GM18498 (cell line): ENCODE measurements around the gene ABHD15.

Experiments used
- ATAC-seq: cut with Tn5 transposase; IDR thresholded peaks from one replicate; pipeline ENCODE4 v1.9.1; 2021; ENCODE audit warnings: mild to moderate bottlenecking, moderate library complexity; ENCODE audit not compliant: unreplicated experiment

Gene ABHD15

GRCh38 chr17:29595107-29595942, 28.5 kb upstream of the ABHD15 start:
- ATAC-seq = no peak

- ATAC-seq = no peak
Measured at GRCh38 chr17:29594519-29595090, 27.8 kb upstream of the ABHD15 start.

GRCh38 chr17:29593591-29594518, 27.0 kb upstream of the ABHD15 start:
- ATAC-seq = no peak

GRCh38 chr17:29592850-29593551, 26.2 kb upstream of the ABHD15 start, which contains the start of gene ANKRD13B:
TSS of gene ANKRD13B (plus strand) at chr17:29593132. CDS start at chr17:29593622, 490 bp downstream.
- ATAC-seq = no peak

- no peak for ATAC-seq
Measured at GRCh38 chr17:29591737-29592608, 25.1 kb upstream of the ABHD15 start.

- ATAC-seq = no peak
Measured at GRCh38 chr17:29591146-29591736, 24.4 kb upstream of the ABHD15 start.

- ATAC-seq = no peak
Measured at GRCh38 chr17:29590411-29591145, 23.7 kb upstream of the ABHD15 start.

- ATAC-seq = peak; percentile 75
Measured at GRCh38 chr17:29589524-29590410, 22.9 kb upstream of the ABHD15 start, which contains the start of gene GIT1. TSS of gene GIT1 (minus strand) at chr17:29589648. CDS start at chr17:29589378, 270 bp downstream.

GRCh38 chr17:29588562-29589411, 21.9 kb upstream of the ABHD15 start:
- peak; percentile 23 for ATAC-seq

GRCh38 chr17:29588017-29588561, 21.3 kb upstream of the ABHD15 start:
- no peak for ATAC-seq

- ATAC-seq = no peak
Measured at GRCh38 chr17:29587591-29587990, 20.8 kb upstream of the ABHD15 start.

- no peak for ATAC-seq
Measured at GRCh38 chr17:29586676-29587469, 20.0 kb upstream of the ABHD15 start.

GRCh38 chr17:29585080-29585751, 18.4 kb upstream of the ABHD15 start:
- ATAC-seq = no peak

GRCh38 chr17:29584452-29585079, 17.7 kb upstream of the ABHD15 start:
- no peak for ATAC-seq
